Neural progenitor cell (in vitro differentiated cells): ENCODE results near the gene PLEKHG4B. TPM values are rescaled to one million over a fixed set of nuclear protein-coding genes. Genes with fewer than 3 reads are reported as not detected.

ENCODE experiments used
- DNase-seq: peaks from one replicate; pipeline ENCODE4 v3.0.0-alpha.2; 2016; ENCODE audit warnings: low spot score
- H2AFZ ChIP-seq: fragments of 200-600 bp; sonication (generic); replicated peaks from 2 replicates; pipeline ENCODE4 v1.6.1; 2016; ENCODE audit warnings: antibody characterized with exemption
- H3F3A ChIP-seq: fragments of 200-600 bp; sonication (generic); 2 replicates; pipeline ENCODE4 v1.6.1; 2016; ENCODE audit warnings: antibody characterized with exemption, low read depth
- H3K27ac ChIP-seq: fragments of 200-600 bp; sonication (generic); 2 replicates; pipeline ENCODE4 v1.5.1; 2016; ENCODE audit warnings: mild to moderate bottlenecking
- H3K27me3 ChIP-seq: fragments of 200-600 bp; sonication (generic); 2 replicates; pipeline ENCODE4 v1.6.1; 2016; ENCODE audit warnings: mild to moderate bottlenecking, moderate library complexity
- H3K36me3 ChIP-seq: fragments of 200-600 bp; sonication (generic); 2 replicates; pipeline ENCODE4 v1.5.1; 2016
- H3K4me1 ChIP-seq: fragments of 200-600 bp; sonication (generic); 2 replicates; pipeline ENCODE4 v1.6.1; 2016; ENCODE audit warnings: mixed run types
- H3K4me2 ChIP-seq: fragments of 200-600 bp; sonication (generic); 2 replicates; pipeline ENCODE4 v1.6.1; 2016
- H3K4me3 ChIP-seq: fragments of 200-600 bp; sonication (generic); 2 replicates; pipeline ENCODE4 v1.5.1; 2016
- H3K79me2 ChIP-seq: fragments of 200-600 bp; sonication (generic); 2 replicates; pipeline ENCODE4 v1.6.1; 2016; ENCODE audit warnings: low read depth
- H3K9ac ChIP-seq: fragments of 200-600 bp; sonication (generic); 2 replicates; pipeline ENCODE4 v1.6.1; 2016
- H3K9me3 ChIP-seq: fragments of 200-600 bp; sonication (generic); 2 replicates; pipeline ENCODE4 v1.5.1; 2016; ENCODE audit warnings: low read depth
- H4K20me1 ChIP-seq: fragments of 200-600 bp; sonication (generic); 2 replicates; pipeline ENCODE4 v1.6.1; 2016; ENCODE audit warnings: low read depth
- H3K27ac Mint-ChIP-seq: 3 replicates; pipeline ENCODE4 v1.8.0; 2021; ENCODE audit warnings: mixed read lengths
- H3K27me3 Mint-ChIP-seq: 2 replicates; pipeline ENCODE4 v1.8.0; 2022; ENCODE audit warnings: low read depth, mild to moderate bottlenecking, inconsistent platforms, moderate library complexity, mixed read lengths; ENCODE audit not compliant: insufficient read depth
- H3K36me3 Mint-ChIP-seq: 3 replicates; pipeline ENCODE4 v1.8.0; 2021; ENCODE audit warnings: mixed read lengths
- H3K4me1 Mint-ChIP-seq: 3 replicates; pipeline ENCODE4 v1.8.0; 2021; ENCODE audit warnings: mixed read lengths
- H3K4me3 Mint-ChIP-seq: 3 replicates; pipeline ENCODE4 v1.8.0; 2021; ENCODE audit warnings: mild to moderate bottlenecking, moderate library complexity, mixed read lengths
- H3K9me3 Mint-ChIP-seq: 3 replicates; pipeline ENCODE4 v1.8.0; 2020; ENCODE audit warnings: mixed read lengths
- CTCF ChIP-seq: fragments of 200-600 bp; sonication (generic); IDR thresholded peaks from 2 replicates; pipeline ENCODE4 v1.5.1; 2017; ENCODE audit warnings: antibody characterized with exemption, mild to moderate bottlenecking
- EZH2 ChIP-seq: fragments of 200-600 bp; sonication (generic); IDR thresholded peaks from 2 replicates; pipeline ENCODE4 v1.6.1; 2017; ENCODE audit warnings: antibody characterized with exemption, mild to moderate bottlenecking, moderate library complexity
- EZH2phosphoT487 ChIP-seq: fragments of 200-600 bp; sonication (generic); IDR thresholded peaks from 2 replicates; pipeline ENCODE4 v1.6.1; 2017; ENCODE audit warnings: antibody characterized with exemption
- total RNA-seq: library from RNA; depleted of rRNA; stranded (reverse); fragments of >200 nt; gene quantifications from 2 replicates; pipeline ENCODE4 v1.2.3, GENCODE V29; 2015; ENCODE audit warnings: low replicate concordance

Gene PLEKHG4B
- total RNA-seq, 1 donor from 2014 or later: 28.8 TPM

- Mint-ChIP-seq H3K9me3 (peaks cover under 1% of the 10 kb centered on the region), H3K27me3 (no peaks in the 10 kb centered on the region), H3K36me3 (peaks cover 10% of the 10 kb centered on the region), H3K4me1 (peaks cover 46% of the 10 kb centered on the region), H3K27ac (peak overlapping the region; percentile 35), H3K4me3 (no peak overlapping the region)
- TF ChIP-seq EZH2 (no peak), EZH2phosphoT487 (no peak)
- no peak overlapping the region for H3K4me2 ChIP-seq
- no peak overlapping the region for H3K27ac ChIP-seq
- peaks cover 32% of the 10 kb centered on the region for H3K4me1 ChIP-seq
- H3F3A ChIP-seq: peaks cover 9% of the 10 kb centered on the region
- H3K27me3 ChIP-seq: no peaks in the 10 kb centered on the region
- no peaks in the 10 kb centered on the region for H3K79me2 ChIP-seq
- no peak for DNase-seq
- no peak overlapping the region for H3K4me3 ChIP-seq
- H3K9me3 ChIP-seq: no peaks in the 10 kb centered on the region
- H4K20me1 ChIP-seq: no peaks in the 10 kb centered on the region
- H2AFZ ChIP-seq: no peak overlapping the region
- H3K9ac ChIP-seq: no peak overlapping the region
- H3K36me3 ChIP-seq: no peaks in the 10 kb centered on the region
These were observed 18.0 kb upstream of the PLEKHG4B start for GRCh38 chr5:73768-74502.

- TF ChIP-seq EZH2phosphoT487 (no peak), CTCF (no peak), EZH2 (no peak)
- Histone ChIP-seq H3K4me1 (peaks cover 37% of the 10 kb centered on the region), H3K9me3 (no peaks in the 10 kb centered on the region), H3K4me3 (no peak overlapping the region), H3K79me2 (no peaks in the 10 kb centered on the region), H3K27me3 (no peaks in the 10 kb centered on the region), H2AFZ (no peak overlapping the region), H4K20me1 (no peaks in the 10 kb centered on the region), H3F3A (peaks cover 9% of the 10 kb centered on the region), H3K4me2 (no peak overlapping the region), H3K9ac (no peak overlapping the region), H3K36me3 (no peaks in the 10 kb centered on the region), H3K27ac (no peak overlapping the region)
- no peak for DNase-seq
- Mint-ChIP-seq H3K4me3 (no peak overlapping the region), H3K36me3 (peaks cover 10% of the 10 kb centered on the region), H3K4me1 (peaks cover 52% of the 10 kb centered on the region), H3K27ac (peak overlapping the region; percentile 35), H3K9me3 (peaks cover 2% of the 10 kb centered on the region), H3K27me3 (no peaks in the 10 kb centered on the region)
These were observed 17.4 kb upstream of the PLEKHG4B start for GRCh38 chr5:74503-75109.

GRCh38 chr5:75331-76320 lies 16.3 kb upstream of the PLEKHG4B start:
- no peak for DNase-seq
- H3K9me3 Mint-ChIP-seq: peaks cover 2% of the 10 kb centered on the region
- no peaks in the 10 kb centered on the region for H4K20me1 ChIP-seq
- H3K9ac ChIP-seq: no peak overlapping the region
- H3K27ac Mint-ChIP-seq: peak overlapping the region; percentile 84
- H3K36me3 Mint-ChIP-seq: peaks cover 6% of the 10 kb centered on the region
- H3F3A ChIP-seq: peaks cover 9% of the 10 kb centered on the region
- no peak for TF ChIP-seq EZH2phosphoT487
- no peak for TF ChIP-seq EZH2
- TF ChIP-seq CTCF: no peak
- H3K27me3 Mint-ChIP-seq: no peaks in the 10 kb centered on the region
- H3K4me1 Mint-ChIP-seq: peaks cover 56% of the 10 kb centered on the region
- H3K27me3 ChIP-seq: no peaks in the 10 kb centered on the region
- no peaks in the 10 kb centered on the region for H3K36me3 ChIP-seq
- H3K4me2 ChIP-seq: no peak overlapping the region
- no peaks in the 10 kb centered on the region for H3K79me2 ChIP-seq
- H3K4me3 Mint-ChIP-seq: no peak overlapping the region
- no peak overlapping the region for H3K27ac ChIP-seq
- H3K9me3 ChIP-seq: no peaks in the 10 kb centered on the region
- H2AFZ ChIP-seq: no peak overlapping the region
- no peak overlapping the region for H3K4me3 ChIP-seq
- H3K4me1 ChIP-seq: peaks cover 37% of the 10 kb centered on the region
